HK-2 (cell line): ENCODE data around the gene ZNF316.

Experiments used
- DNase-seq: peaks from one replicate; pipeline ENCODE4 v3.0.0-alpha.2; 2018; ENCODE audit not compliant: unreplicated experiment

ZNF316 gene

DNA sequence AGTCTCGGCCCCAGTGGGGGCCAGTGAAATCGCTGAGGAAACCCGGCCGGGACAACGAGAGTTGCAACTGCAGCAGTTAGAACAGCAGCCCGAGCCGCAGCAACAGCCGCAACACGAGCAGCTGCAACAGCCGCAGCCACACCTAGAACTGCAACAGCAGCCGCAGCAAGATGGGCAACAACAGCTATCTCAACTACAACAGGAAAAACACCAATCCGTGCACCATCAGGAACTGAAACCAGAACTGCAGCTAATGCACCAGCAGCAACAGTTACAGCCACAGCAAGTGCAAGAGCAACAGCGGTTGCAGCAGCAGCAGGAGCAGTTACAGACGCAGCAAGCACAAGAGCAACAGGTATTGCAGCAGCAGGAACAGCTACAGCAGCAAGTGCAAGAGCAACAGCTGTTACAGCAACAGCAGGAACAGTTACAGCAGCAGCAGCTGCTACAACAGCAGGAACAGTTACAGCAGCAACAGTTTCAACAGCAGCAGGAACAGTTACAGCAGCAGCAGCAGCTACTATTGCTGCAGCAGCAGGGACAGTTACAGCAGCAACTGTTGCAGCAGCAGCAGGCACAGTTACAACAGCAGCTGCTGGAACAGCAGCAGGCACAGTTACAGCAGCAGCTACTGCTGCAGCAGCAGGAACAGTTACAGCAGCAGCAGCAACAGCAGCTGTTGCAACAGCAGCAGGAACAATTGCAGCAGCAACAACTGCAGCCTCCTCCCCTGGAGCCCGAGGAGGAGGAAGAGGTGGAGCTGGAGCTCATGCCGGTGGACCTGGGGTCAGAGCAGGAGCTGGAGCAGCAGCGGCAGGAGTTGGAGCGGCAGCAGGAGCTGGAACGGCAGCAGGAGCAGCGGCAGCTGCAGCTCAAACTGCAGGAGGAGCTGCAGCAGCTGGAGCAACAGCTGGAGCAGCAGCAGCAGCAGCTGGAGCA is 15.7 kb upstream of the ZNF316 start:
- no peak for DNase-seq

DNA sequence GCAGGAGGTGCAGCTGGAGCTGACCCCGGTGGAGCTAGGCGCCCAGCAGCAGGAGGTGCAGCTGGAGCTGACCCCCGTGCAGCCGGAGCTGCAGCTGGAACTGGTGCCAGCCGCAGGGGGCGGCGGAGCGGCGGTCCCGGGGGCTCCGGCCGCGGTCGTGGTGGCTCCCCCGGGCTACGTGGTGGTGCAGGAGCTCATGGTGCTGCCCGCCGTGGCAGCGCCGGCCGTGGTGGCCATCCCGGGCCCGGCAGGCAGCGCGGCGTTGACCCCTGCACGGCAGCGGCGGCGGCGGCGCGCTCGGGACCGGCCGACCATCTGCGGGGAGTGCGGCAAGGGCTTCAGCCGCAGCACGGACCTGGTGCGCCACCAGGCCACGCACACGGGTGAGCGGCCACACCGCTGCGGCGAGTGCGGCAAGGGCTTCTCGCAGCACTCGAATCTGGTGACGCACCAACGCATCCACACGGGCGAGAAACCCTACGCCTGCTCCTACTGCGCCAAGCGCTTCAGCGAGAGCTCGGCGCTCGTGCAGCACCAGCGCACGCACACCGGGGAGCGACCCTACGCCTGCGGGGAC is 14.9 kb upstream of the ZNF316 start:
- no peak for DNase-seq

DNA sequence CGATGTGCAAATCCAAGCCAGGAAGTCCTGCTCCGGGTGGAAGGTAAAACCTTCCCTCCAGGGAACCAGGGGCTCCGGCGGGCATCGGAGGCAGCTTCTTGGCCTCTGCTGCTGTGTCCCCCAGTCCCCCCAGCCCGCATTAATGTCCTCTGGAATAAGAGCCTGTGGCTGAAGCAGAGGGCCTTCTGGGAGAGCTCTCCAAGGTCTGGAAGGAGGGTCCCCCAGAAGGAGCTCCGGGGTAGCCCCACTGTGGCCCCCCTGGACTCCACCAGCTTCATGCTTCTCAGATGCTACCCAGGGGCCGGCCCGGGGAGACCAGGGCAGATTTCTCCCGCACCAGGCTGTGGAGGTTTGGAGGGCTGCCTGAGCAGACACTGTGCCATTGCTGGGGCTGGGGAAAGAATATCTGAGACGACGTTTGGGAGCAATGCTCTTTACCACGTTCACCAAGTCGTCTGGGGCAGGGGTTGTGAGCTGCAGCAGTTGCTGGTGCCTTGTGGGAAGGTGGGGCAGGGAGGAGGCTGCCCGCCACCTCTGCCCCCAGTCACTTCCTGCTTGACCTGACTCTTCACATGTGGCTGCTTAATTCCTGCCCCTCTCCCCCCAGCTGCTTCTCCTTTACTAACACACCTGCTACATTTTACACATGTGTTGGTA is 13.4 kb upstream of the ZNF316 start:
- DNase-seq = no peak

GRCh38 chr7:6624246-6624611 is 12.9 kb upstream of the ZNF316 start:
- no peak for DNase-seq

DNA sequence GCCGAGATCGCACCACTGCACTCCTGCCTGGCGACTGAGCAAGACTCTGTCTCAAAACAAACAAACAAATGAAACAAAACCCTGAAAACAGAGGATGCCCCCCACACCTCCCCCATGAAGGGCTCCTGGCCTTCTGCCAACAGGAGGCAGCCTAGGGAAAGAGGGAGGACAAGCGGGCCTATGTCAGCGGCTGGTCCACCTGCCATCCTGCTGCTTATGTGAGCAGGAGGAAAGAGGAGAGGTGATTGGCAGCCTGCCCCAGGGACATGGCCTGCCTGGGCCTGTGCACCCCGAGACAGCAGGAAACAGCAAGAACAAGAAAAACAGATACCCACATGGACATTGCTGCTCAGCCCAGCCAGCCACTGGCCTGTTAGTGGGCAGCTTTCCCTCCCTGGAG is 9.1 kb upstream of the ZNF316 start:
- no peak for DNase-seq

DNA sequence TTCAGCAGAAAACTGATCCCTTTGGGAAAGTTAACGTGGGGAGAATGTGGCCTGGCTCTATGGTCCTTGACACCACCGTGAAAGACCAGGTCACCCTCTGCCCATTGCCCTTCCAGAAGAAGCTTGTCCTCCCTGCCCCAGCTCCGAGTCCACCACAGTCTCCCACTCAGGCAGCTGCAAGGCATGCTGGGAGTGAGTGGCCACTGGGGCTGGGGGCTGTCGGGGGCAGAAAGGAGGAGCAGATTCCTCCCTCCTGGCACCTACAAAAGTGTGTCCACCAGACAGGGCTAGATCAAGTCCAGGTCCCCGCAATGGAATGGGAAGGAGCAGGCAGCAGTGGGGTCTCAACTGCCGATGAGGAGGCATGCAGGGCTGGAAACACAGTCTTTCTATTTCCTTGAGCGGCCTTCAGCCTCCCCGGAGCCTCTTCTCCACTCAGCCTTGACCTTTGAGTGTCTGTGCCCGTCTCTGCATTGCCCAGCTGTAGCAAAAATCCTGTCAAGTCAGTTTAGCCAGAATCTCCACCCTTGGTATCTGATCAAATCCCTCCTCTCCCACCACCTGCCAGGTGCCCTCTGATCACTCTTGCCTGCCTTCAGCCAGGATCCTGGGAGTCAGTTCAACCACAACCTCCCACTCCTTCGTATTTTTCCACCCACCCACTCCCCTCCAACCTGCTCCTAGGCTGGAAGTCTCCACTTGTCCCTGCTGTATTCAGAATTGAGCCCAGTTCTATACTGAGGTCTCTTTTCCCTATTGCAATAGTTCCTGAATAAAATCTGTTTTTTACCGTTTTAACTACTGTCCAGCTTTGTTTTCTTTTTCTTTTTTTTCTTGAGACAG is 6.9 kb upstream of the ZNF316 start:
- DNase-seq = no peak

- DNase-seq = no peak
These were observed 5.5 kb upstream of the ZNF316 start for GRCh38 chr7:6631605-6632004.

GRCh38 chr7:6634021-6634420 is 3.1 kb upstream of the ZNF316 start:
- no peak for DNase-seq

DNA sequence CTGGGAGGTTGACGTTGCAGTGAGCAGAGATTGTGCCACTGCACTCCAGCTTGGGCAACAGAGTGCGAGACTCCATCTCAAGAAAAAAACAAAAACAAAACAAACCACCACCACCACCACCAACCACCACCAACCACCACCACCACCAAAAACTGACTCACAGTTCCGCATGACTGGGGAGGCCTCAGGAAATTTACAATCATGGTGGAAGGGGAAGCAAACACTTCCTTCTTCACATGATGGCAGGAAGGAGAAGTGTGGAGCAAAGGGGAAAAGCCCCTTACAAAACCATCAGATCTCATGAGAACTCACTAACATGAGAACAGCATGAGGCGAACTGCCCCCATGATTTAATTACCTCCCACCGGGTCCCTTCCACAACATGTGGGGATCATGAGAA is 2.1 kb upstream of the ZNF316 start:
- peak; percentile 26 for DNase-seq

- DNase-seq = peak; percentile 23
These were observed 569 bp downstream of the ZNF316 start for GRCh38 chr7:6637544-6638229.

DNA sequence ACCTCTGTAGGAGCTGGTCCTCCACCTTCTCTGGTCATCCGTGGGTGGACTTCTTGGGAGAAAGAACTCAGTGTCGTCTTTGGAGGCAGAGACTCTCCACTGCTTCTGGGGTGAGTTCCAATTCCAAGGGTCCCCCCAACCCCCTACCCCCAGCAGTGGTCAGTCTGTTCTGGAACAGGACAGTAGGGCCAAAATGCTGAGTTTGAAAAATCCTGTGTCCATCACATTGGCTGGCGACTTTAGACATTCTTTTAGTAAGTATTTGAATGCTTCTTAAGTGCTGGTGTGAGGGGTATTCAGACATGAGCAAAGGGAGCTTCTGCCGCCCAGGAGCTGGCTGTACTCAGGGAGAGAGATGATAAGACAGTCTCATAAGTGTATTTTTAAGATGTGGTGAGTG is 1.9 kb downstream of the ZNF316 start:
- no peak for DNase-seq

GRCh38 chr7:6639627-6640026 is 2.5 kb downstream of the ZNF316 start:
- no peak for DNase-seq

DNA sequence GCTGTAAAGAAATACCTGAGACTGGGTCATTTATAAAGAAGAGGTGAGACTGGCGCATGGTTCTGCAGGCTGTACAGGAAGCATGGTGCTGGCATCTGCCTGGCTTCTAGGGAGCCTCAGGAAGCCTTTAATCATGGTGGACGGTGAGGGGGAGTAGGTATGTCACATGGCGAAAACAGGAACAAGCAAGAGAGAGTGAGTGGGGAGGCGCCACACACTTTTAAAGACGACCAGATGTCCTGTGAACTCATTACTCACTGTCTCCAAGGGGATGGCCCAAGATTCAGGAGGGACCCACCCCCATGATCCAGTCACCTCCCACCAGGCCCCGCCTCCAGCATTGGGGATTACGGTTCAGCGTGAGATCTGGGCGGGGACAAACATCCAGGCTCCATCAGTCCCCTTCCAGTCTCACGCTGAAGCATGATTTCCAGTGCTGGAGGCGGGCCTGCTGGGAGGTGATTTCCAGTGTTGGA is 3.2 kb downstream of the ZNF316 start:
- no peak for DNase-seq

DNA sequence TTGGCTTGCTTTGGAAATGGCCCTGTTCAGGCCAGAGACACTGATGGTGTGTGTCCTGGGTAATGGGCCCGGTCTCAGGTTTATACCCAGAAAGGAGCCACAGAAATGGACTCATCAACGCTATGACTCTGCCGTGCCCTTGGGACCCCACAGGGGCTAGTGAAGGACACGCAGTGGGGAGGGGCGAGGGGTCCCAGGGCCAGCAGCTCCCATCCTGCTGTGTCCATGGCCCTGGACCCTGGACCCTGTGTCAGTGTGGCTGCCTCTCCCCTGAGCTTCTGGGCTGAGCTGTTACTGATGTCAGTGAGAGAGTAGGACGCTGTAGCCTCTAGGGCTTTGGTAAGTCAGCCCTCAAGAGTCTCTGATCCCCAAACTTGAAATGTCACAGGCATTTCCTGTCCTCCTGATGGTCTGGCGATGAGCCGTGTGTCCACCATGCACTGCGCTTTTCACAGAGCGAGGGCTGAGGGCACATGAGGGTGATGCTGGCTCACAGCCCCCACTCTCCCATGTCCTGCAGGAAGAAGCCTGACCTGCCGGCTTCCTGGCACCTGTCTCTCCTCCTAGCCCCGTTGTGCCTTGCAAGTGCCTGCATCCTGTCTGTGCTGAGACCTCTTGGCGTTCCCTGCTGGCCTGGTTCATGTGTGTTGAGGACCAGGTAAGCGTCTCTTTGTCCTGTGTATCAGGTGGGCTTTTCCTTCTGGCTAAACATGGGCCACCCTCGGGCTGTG is 4.4 kb downstream of the ZNF316 start:
- no peak for DNase-seq

DNA sequence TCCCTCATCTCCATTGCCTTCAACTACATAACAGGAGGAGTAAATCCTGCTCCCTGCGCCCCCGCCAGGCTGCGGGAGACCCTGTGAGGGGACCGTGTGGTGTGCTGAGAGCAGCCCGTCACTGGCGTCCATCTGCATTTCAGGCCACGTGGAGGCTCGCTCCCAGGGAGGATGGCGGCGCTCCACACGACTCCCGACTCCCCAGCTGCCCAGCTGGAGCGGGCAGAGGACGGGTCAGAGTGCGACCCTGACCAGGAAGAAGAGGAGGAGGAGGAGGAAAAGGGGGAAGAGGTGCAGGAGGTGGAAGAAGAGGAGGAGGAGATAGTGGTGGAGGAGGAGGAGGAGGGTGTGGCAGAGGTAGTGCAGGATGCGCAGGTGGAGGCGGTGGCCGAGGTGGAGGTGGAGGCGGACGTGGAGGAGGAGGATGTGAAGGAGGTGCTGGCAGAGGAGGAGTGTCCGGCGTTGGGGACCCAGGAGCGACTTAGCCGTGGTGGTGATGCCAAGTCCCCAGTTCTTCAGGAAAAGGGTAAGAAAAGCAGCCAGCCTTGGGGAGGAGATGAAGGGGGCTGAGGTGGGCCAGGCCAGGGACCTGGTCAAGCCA is 5.2 kb downstream of the ZNF316 start:
- no peak for DNase-seq

DNA sequence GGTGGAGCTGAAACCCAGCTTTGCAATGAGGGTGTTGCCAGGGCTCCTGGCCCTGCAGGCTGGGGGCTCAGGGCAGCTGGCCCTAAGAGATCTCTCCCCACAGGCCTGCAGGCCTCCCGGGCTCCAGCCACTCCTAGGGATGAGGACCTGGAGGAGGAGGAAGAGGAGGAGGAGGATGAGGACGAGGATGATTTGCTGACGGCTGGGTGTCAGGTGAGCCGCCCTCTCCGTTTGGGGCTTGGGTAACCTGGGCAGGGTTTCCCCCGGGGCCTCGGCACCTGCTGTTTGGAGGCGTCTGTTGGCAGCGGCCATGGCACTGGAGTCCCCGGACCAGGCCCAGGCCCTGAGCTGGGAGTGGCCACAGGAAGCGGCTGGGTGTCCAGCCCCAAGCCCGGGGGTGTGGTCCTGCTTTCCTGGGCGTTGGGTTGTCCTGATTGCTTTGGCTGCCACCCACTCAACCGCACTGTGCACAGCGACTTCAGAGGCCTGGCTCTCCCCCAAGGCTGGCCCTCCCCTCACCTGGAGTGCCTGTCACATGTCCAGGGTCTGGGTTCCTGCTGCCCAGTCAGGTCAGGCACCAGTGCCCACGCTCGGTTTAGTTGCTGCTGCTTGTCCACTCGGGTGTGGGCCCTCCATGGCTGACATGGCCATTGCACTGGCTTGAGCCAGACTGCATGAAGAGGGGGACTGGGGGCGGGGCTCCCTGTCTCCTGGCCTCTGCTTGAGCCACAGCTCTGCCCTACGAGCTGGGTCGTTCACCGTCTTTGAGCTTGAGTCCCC is 5.9 kb downstream of the ZNF316 start:
- DNase-seq = no peak

GRCh38 chr7:6643915-6644625 is 7.0 kb downstream of the ZNF316 start:
- no peak for DNase-seq

DNA sequence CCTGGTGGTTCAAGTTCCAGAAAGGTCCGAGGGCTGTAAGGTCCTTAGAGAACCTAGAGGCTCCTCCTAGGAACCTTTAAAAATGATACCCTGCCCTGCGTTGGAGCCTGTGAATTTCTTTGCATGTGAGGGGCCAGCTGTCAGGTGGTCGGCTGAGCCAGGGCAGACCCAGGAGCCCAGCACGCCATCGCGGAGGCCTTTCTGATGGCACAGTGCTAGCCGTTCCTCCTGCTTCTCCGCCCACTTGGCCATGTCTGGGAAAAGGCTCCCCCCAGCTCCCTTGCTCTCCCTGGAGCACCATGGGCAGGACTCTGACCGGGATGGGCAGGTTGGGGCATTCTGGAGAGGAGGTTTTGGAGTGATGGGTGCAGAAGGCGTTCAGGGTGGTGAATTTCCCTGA is 7.6 kb downstream of the ZNF316 start:
- DNase-seq = no peak

DNA sequence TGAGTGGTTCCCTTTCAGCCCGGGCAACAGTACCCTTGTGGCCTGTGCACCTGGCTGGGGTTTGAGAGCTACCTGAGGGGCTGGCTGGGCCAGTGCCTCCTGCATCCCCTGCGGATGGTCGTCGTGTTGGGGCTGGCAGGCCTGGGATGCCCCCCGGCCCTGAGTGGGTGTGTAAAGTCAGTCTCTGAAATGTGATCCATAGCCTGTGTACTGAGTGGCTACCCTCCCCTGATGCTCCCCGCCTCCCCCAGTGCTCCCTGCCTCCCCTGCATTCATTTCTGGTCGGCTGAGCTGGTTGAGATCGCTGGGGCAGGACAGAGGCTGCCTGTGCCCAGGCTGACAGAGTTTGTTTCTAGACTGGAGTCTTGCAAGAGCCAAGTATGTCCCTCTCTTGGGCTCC is 9.3 kb downstream of the ZNF316 start:
- no peak for DNase-seq
